Adrenal gland (tissue), 12 donors: ENCODE measurements around the gene HOMER2. TPM values are rescaled to one million over a fixed set of nuclear protein-coding genes. Genes with fewer than 3 reads are reported as not detected.

Source experiments
- DNase-seq, 7 donors: peaks; one replicate each; pipeline ENCODE4 v3.0.0-alpha.2; 2019 to 2020
- H3K27ac ChIP-seq, 5 donors: fragments of 200-600 bp; sonication (generic) in 4 of 5; 1 replicate in 3 of 5; 2 replicates in 2 of 5; pipeline versions ENCODE4 v1.5.1 to v1.8.0; 2016 to 2020; ENCODE audit warnings: mild to moderate bottlenecking in 1 of 5
- H3K27me3 ChIP-seq: fragments of 200-600 bp; 2 replicates; pipeline ENCODE4 v1.8.0; 2021
- H3K36me3 ChIP-seq, 2 donors: fragments of 200-600 bp; replicated peaks in 1 of 2; 1 replicate in 1 of 2; 2 replicates in 1 of 2; pipeline versions ENCODE4 v1.5.1 to v1.8.0; 2018 to 2022
- H3K4me1 ChIP-seq, 2 donors: fragments of 200-600 bp; replicated peaks in 1 of 2; 1 replicate in 1 of 2; 2 replicates in 1 of 2; pipeline versions ENCODE4 v1.5.1 to v1.8.0; 2018 to 2021
- H3K4me3 ChIP-seq, 4 donors: fragments of 200-600 bp; sonication (generic) in 3 of 4; one replicate each; pipeline ENCODE4 v1.5.1; 2016 to 2018
- H3K9me3 ChIP-seq, 3 donors: fragments of 200-600 bp; sonication (generic) in 1 of 3; replicated peaks in 1 of 3; 1 replicate in 2 of 3; 2 replicates in 1 of 3; pipeline versions ENCODE4 v1.5.1 to v1.8.0; 2016 to 2021
- POLR2A ChIP-seq, 2 donors: fragments of 450-650 bp; IDR thresholded peaks; one replicate each; pipeline ENCODE4 v1.6.1; 2017; ENCODE audit warnings: antibody characterized with exemption in 2 of 2, mild to moderate bottlenecking in 2 of 2, moderate library complexity in 1 of 2
- WGBS, 4 donors: extraction: QIAGEN DNeasy Blood & Tissue Kit in 2 of 4; methylation state at CpG; one replicate each; pipeline versions ENCODE4 v1.1.5 to v1.1.7; 2013 to 2017; 5-methylcytosine and 5-hydroxymethylcytosine counted together
- intact Hi-C, 2 donors: fragments of 100-400 bp; cut with DNase I; formaldehyde crosslinking; loops; one replicate each; pipeline versions ENCODE4 v1.14.1 to v1.15.0; 2022 to 2023
- polyA plus RNA-seq, 3 donors: library from polyadenylated mRNA; stranded (reverse); fragments of 200-250 nt in 2 of 3; fragments of 350-450 nt in 1 of 3; fragmentation: Illumina TruSeq in 1 of 3; extraction: RNeasy Lipid Tissue Mini Kit (QIAGEN cat#74804) in 1 of 3; gene quantifications; one replicate each; pipeline ENCODE4 v1.2.3, GENCODE V29; 2013 to 2014
- total RNA-seq, 9 donors: library from RNA; depleted of rRNA in 4 of 9; stranded (reverse); fragments of >200 nt in 4 of 9; fragments of 120-200 nt in 1 of 9; fragmentation: NEBNext Ultra II Directional in 1 of 9; extraction: Animal tissue kit (Norgen Biotek cat#: 25700) in 1 of 9; gene quantifications; one replicate each; pipeline versions ENCODE4 v1.1.0 to v1.2.4, GENCODE V29; 2013 to 2023
- TF ChIP-seq, protein P1 (sequence below), 6 experiments: fragments of 450-650 bp in 4 of 6; fragments of 200-600 bp in 2 of 6; sonication (generic) in 1 of 6; IDR thresholded peaks; 1 replicate in 5 of 6; 2 replicates in 1 of 6; pipeline versions ENCODE4 v1.5.1 to v1.8.0; 2016 to 2021; ENCODE audit warnings: antibody characterized with exemption in 6 of 6, mild to moderate bottlenecking in 2 of 6, moderate library complexity in 1 of 6
- donor health status: healthy with polysubstance abuse.
- donor health status: Bipolar disorder and iron deficiency.
- donor health status: DM: yes; HTN: yes; CAD: no.
- donor health status: DM: no; HTN: no; CAD: no.
- donor health status: DM: no; HTN: no; CAD: no.
- donor health status: DM: yes; HTN: yes; CAD: no.

HOMER2 gene
- total and polyA plus RNA-seq, 12 donors: 6.5 to 43.1 (median 23.4) TPM

DNA sequence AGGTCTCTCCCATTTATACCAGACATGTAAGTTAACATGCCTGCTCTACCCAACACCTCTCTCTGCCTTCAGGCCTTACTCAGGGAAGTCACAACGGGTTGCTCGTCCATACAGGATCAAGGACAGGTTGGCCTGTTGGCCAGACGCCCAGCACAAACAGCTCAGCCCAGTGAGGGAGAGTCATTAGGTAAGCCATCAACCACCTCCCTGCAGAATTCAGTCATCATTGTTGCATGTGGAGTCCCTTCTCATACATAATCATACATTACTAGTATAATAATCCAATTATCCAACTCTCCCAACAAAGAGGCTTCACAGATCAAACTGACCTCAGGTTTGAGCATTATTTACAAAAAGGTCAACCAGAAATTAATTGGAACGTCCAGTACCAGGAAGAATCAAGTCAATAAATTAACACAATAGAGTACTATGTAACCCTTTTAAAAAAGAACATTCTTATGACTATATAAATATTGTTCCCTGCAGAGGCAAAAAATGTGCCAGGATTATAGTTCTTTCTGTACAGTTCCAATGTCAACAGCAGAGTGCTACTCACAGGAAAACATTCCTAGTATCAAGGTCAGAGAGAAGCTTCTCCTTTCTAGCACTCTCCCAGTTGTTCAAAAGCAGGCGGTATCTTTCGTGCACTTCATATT is 33.2 kb downstream of the HOMER2 start:
- intact Hi-C loops: no loop called here

DNA sequence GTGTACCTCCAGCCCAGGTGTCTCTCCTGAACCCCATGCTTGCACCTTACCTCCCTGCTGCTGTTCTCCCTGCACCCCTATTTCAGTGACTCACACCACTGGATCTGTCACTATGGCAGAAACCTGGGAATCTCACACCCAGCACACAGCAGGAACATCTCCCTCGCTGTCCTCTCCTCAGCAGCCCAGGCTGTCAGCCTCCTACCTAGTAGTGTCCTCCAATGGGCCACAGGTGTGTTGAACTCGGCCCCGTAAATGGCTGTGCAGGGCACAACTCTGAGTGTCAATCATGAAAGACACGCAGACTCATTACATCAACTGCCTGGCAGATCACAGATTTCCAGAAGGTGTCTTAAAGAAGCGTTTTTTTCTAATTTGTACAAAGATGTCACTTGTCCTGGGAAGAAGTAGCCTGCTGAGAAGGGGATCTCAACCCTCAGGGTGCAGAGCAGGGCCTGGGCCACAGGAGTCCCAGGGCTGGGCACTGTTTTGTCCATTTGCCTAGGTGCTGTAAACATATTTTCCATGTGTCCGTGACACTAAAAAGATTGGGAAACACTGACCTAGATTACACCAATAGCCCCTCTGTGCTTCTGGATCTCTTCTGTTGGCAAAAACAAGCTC is 33.8 kb downstream of the HOMER2 start:
- no peaks in the 10 kb centered on the region for H3K36me3 ChIP-seq
- H3K9me3 ChIP-seq: no peaks in the 10 kb centered on the region
- WGBS, 4 donors: 75 to 80% (median 76%) methylated on average over 6 of the region's 6 CpGs
- H3K4me3 ChIP-seq: no peak overlapping the region
- H3K27me3 ChIP-seq: no peaks in the 10 kb centered on the region
- peak overlapping the region in 4 of 5 donors; percentile 40 to 80 (median 77) for H3K27ac ChIP-seq
- intact Hi-C loops: no loop called here
- no peak for DNase-seq
- no peak for TF ChIP-seq POLR2A (IDR thresholded peaks at IDR 0.05)
- TF ChIP-seq, protein P1, sequence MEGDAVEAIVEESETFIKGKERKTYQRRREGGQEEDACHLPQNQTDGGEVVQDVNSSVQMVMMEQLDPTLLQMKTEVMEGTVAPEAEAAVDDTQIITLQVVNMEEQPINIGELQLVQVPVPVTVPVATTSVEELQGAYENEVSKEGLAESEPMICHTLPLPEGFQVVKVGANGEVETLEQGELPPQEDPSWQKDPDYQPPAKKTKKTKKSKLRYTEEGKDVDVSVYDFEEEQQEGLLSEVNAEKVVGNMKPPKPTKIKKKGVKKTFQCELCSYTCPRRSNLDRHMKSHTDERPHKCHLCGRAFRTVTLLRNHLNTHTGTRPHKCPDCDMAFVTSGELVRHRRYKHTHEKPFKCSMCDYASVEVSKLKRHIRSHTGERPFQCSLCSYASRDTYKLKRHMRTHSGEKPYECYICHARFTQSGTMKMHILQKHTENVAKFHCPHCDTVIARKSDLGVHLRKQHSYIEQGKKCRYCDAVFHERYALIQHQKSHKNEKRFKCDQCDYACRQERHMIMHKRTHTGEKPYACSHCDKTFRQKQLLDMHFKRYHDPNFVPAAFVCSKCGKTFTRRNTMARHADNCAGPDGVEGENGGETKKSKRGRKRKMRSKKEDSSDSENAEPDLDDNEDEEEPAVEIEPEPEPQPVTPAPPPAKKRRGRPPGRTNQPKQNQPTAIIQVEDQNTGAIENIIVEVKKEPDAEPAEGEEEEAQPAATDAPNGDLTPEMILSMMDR (IDR thresholded peaks at IDR 0.05): no peak
- H3K4me1 ChIP-seq: peaks cover 21 to 23% of the 10 kb centered on the region in 2 donors

More for the DNA sequence above, 33.2 kb downstream of the HOMER2 start:
- DNase-seq: peak; percentile 87 to 95 (median 93)
- H3K4me1 ChIP-seq: peaks cover 21 to 23% of the 10 kb centered on the region in 2 donors
- TF ChIP-seq, protein P1 (IDR thresholded peaks at IDR 0.05): no peak
- TF ChIP-seq POLR2A (IDR thresholded peaks at IDR 0.05): peak in 1 of 2 donors; percentile 18
- peak overlapping the region in 4 of 5 donors; percentile 40 to 80 (median 77) for H3K27ac ChIP-seq
- WGBS, 4 donors: 25 to 36% (median 33%) methylated on average over 6 of the region's 6 CpGs
- no peaks in the 10 kb centered on the region for H3K27me3 ChIP-seq
- no peak overlapping the region for H3K4me3 ChIP-seq
- no peaks in the 10 kb centered on the region for H3K9me3 ChIP-seq
- no peaks in the 10 kb centered on the region for H3K36me3 ChIP-seq

DNA sequence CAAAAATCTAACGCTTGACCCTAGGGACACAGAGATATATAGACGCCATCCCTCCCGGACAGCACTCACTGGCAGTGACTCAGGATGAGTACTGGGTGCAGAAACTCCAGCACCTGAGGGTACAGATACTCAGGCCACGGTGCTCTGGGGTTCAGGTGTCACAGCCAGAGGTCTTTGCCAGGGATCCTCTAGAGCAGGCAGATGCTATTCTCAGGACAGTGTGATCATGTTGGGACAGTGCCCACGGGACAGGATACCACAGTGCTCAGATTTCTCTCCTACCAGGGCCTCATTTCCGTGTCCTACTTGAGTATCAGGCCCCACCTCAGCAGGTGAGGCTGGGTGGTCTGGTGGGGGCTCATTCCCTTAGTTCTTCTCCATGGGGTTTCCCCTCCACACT is 34.4 kb downstream of the HOMER2 start:
- peaks cover 21 to 23% of the 10 kb centered on the region in 2 donors for H3K4me1 ChIP-seq
- H3K36me3 ChIP-seq: no peaks in the 10 kb centered on the region
- no peak overlapping the region for H3K4me3 ChIP-seq
- intact Hi-C loops: no loop called here
- peak overlapping the region in 3 of 5 donors; percentile 75 to 80 (median 79) for H3K27ac ChIP-seq
- no peaks in the 10 kb centered on the region for H3K9me3 ChIP-seq
- WGBS, 4 donors: 86 to 95% (median 93%) methylated on average over 4 to 6 of the region's 6 CpGs
- DNase-seq: no peak
- no peaks in the 10 kb centered on the region for H3K27me3 ChIP-seq
- TF ChIP-seq, protein P1 (IDR thresholded peaks at IDR 0.05): no peak

DNA sequence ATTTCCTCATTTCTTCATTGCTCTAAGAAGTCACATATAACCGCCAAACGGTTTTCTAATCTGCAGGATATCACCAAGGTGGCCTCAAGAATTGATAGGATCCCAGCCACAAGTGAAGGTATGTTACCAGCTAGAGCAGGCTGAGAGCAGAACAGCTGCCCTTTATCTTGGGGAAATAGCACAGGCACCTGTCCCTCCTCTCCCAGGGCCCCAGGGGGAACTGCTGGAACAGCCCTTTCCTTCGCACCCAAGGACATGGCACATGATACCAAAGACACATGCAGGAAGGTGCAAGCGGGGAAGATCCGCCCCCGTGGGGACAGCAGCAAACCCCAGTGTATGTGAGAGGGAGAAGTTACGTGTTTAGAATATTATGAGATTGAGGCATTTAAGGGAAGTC is 35.3 kb downstream of the HOMER2 start:
- H3K27me3 ChIP-seq: no peaks in the 10 kb centered on the region
- peaks cover 21 to 23% of the 10 kb centered on the region in 2 donors for H3K4me1 ChIP-seq
- intact Hi-C loops: no loop called here
- no peak overlapping the region for H3K4me3 ChIP-seq
- TF ChIP-seq, protein P1 (IDR thresholded peaks at IDR 0.05): no peak
- no peak for TF ChIP-seq POLR2A (IDR thresholded peaks at IDR 0.05)
- no peak overlapping the region for H3K27ac ChIP-seq
- H3K9me3 ChIP-seq: no peaks in the 10 kb centered on the region
- H3K36me3 ChIP-seq: no peaks in the 10 kb centered on the region
- 83 to 90% (median 86%) methylated on average over 7 of the region's 7 CpGs for WGBS, 4 donors
- no peak for DNase-seq
